ENCODE results near the gene KNDC1.

- TF ChIP-seq CTCF (optimal IDR thresholded peaks at IDR 0.05 in 1 of 3, IDR thresholded peaks at IDR 0.05 in 1 of 3, conservative IDR thresholded peaks at IDR 0.05 in 1 of 3; ENCODE audit: extremely low read depth in 1 of 3, insufficient read depth in 2 of 3, low read length in 3 of 3) (no peak), EZH2 (IDR thresholded peaks at IDR 0.05; ENCODE audit: low read length) (no peak)
Measured at GRCh38 chr10:133132473-133133291, 27.3 kb upstream of the KNDC1 start.
